Stimulated activated CD8-positive, alpha-beta memory T cell treated with anti-CD3 and anti-CD28 coated beads, Interleukin-2, amount 100 ng/mL, for 1 hour (primary cell): ENCODE data around the gene TLE4.
"Not testable (repeated sequence)": the region's sequence is repeated elsewhere in the genome, so short reads cannot be mapped to it uniquely, and the experiment has no call there.

Source experiments
- DNase-seq, 2 donors: peaks; one replicate each; pipeline ENCODE4 v3.0.0-alpha.2; 2020; ENCODE audit warnings: low read depth in 2 of 2

TLE4 gene

GRCh38 chr9:79603222-79603920, 31.6 kb downstream of the TLE4 start:
- DNase-seq, result no peak

GRCh38 chr9:79604149-79604548, 32.4 kb downstream of the TLE4 start:
- DNase-seq, result no peak

- DNase-seq, result no peak
These were observed 33.3 kb downstream of the TLE4 start for GRCh38 chr9:79604921-79605562.

- not testable (repeated sequence) for DNase-seq
These were observed 34.8 kb downstream of the TLE4 start for GRCh38 chr9:79606529-79606928.

- no peak for DNase-seq
These were observed 37.8 kb downstream of the TLE4 start for GRCh38 chr9:79609468-79610018.

GRCh38 chr9:79610019-79610631, 38.4 kb downstream of the TLE4 start:
- no peak for DNase-seq

- no peak for DNase-seq
These were observed 39.2 kb downstream of the TLE4 start for GRCh38 chr9:79610791-79611614.

GRCh38 chr9:79613145-79613544, 41.4 kb downstream of the TLE4 start:
- DNase-seq, result no peak

- DNase-seq, result no peak
These were observed 43.3 kb downstream of the TLE4 start for GRCh38 chr9:79615038-79615437.

GRCh38 chr9:79616013-79616412, 44.2 kb downstream of the TLE4 start:
- no peak for DNase-seq

GRCh38 chr9:79616971-79617370, 45.2 kb downstream of the TLE4 start:
- no peak for DNase-seq

- no peak for DNase-seq
These were observed 45.6 kb downstream of the TLE4 start for GRCh38 chr9:79617395-79617794.

- DNase-seq, result no peak
These were observed 48.2 kb downstream of the TLE4 start for GRCh38 chr9:79619930-79620329.

- DNase-seq, result no peak
These were observed 50.3 kb downstream of the TLE4 start for GRCh38 chr9:79621916-79622575.

GRCh38 chr9:79623799-79624721, 52.3 kb downstream of the TLE4 start:
- peak; percentile 8 to 10 for DNase-seq

GRCh38 chr9:79629721-79630120, 58.0 kb downstream of the TLE4 start:
- no peak for DNase-seq

GRCh38 chr9:79630521-79631403, 59.0 kb downstream of the TLE4 start:
- no peak for DNase-seq

GRCh38 chr9:79632060-79632459, 60.3 kb downstream of the TLE4 start:
- DNase-seq, result no peak

- DNase-seq, result no peak
These were observed 60.9 kb downstream of the TLE4 start for GRCh38 chr9:79632705-79633104.
